Sigmoid colon (tissue), 4 donors: ENCODE results near the gene CNTN4.

Experiments
- EP300 ChIP-seq, 4 donors: sonication (generic); formaldehyde crosslinking; IDR thresholded peaks; one replicate each; pipeline ENCODE4 v1.6.1; 2017; ENCODE audit warnings: antibody characterized with exemption in 4 of 4
- POLR2A ChIP-seq, 2 donors: fragments of 450-650 bp; IDR thresholded peaks; one replicate each; pipeline ENCODE4 v1.6.1; 2016; ENCODE audit warnings: antibody characterized with exemption in 2 of 2, mild to moderate bottlenecking in 2 of 2, moderate library complexity in 2 of 2
- TF ChIP-seq, protein P1 (sequence below), 4 experiments: fragments of 450-650 bp in 3 of 4; fragments of 200-600 bp in 1 of 4; IDR thresholded peaks; one replicate each; pipeline ENCODE4 v1.5.1; 2016 to 2019; ENCODE audit warnings: antibody characterized with exemption in 4 of 4, mild to moderate bottlenecking in 3 of 4, moderate library complexity in 2 of 4

DNA sequence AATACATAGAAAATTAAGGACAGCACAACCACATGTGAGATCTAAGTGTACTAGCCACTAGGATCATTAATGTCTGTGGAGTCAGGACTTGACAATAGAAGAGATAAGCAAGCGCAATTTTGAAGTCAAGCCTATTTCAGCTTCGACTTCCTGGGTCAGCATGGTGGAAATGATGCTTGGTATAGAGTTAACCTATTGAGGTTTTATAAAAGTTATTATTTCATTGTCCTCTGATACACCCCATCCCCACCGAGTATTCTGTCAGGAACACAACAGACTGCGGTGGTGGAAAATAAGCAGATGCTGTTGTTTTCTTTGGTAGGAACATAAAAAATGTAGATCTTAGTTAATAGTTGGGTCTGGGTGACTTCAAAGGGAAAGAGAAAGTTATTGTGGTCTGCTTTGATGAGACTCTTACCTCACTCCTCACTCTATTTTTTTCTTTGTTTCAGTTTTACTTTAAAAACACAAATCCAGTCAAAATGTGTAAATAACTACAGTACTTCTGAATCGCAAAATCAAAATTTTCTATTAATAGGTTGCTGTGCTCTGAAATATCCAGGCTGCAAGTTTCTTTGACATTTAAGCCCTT lies 929.4 kb downstream of the CNTN4 start:
- TF ChIP-seq, protein P1, sequence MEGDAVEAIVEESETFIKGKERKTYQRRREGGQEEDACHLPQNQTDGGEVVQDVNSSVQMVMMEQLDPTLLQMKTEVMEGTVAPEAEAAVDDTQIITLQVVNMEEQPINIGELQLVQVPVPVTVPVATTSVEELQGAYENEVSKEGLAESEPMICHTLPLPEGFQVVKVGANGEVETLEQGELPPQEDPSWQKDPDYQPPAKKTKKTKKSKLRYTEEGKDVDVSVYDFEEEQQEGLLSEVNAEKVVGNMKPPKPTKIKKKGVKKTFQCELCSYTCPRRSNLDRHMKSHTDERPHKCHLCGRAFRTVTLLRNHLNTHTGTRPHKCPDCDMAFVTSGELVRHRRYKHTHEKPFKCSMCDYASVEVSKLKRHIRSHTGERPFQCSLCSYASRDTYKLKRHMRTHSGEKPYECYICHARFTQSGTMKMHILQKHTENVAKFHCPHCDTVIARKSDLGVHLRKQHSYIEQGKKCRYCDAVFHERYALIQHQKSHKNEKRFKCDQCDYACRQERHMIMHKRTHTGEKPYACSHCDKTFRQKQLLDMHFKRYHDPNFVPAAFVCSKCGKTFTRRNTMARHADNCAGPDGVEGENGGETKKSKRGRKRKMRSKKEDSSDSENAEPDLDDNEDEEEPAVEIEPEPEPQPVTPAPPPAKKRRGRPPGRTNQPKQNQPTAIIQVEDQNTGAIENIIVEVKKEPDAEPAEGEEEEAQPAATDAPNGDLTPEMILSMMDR (IDR thresholded peaks at IDR 0.05): no peak
- no peak for TF ChIP-seq POLR2A (IDR thresholded peaks at IDR 0.05)
- TF ChIP-seq EP300 (IDR thresholded peaks at IDR 0.05): no peak
